Heart right ventricle (tissue), 16 donors: ENCODE results near the gene PPM1L. TPM values are rescaled to one million over a fixed set of nuclear protein-coding genes. Genes with fewer than 3 reads are reported as not detected.

Experiments used
- ATAC-seq, 8 donors: fragments of 200-7000 bp; cut with Tn5 transposase; one replicate each; pipeline ENCODE4 v1.9.1; 2020; ENCODE audit warnings: mild to moderate bottlenecking in 8 of 8, moderate library complexity in 8 of 8, moderate number of reproducible peaks in 1 of 8
- DNase-seq, 2 donors: peaks; one replicate each; pipeline ENCODE4 v3.0.0-alpha.2; 2020
- H3K27ac ChIP-seq, 10 donors: fragments of 200-600 bp; sonication (generic) in 2 of 10; one replicate each; pipeline versions ENCODE4 v1.5.0 to v1.8.0; 2020 to 2022; ENCODE audit warnings: mild to moderate bottlenecking in 3 of 10
- H3K27me3 ChIP-seq, 7 donors: fragments of 200-600 bp; one replicate each; pipeline ENCODE4 v1.8.0; 2021 to 2022; ENCODE audit warnings: mild to moderate bottlenecking in 2 of 7
- H3K36me3 ChIP-seq, 9 donors: fragments of 200-600 bp; sonication (generic) in 1 of 9; one replicate each; pipeline versions ENCODE4 v1.5.0 to v1.8.0; 2020 to 2022; ENCODE audit warnings: mild to moderate bottlenecking in 2 of 9
- H3K4me1 ChIP-seq, 9 donors: fragments of 200-600 bp; sonication (generic) in 1 of 9; one replicate each; pipeline versions ENCODE4 v1.5.0 to v1.8.0; 2020 to 2022; ENCODE audit warnings: mild to moderate bottlenecking in 4 of 9
- H3K4me3 ChIP-seq, 10 donors: fragments of 200-600 bp; sonication (generic) in 2 of 10; one replicate each; pipeline versions ENCODE4 v1.5.0 to v1.8.0; 2020 to 2022; ENCODE audit warnings: mild to moderate bottlenecking in 7 of 10, moderate library complexity in 2 of 10
- H3K9me3 ChIP-seq, 11 donors: fragments of 200-600 bp in 10 of 11; sonication (generic) in 2 of 11; one replicate each; pipeline versions ENCODE4 v1.5.0 to v1.8.0; 2013 to 2022; ENCODE audit warnings: mild to moderate bottlenecking in 2 of 11, control low read depth in 1 of 11, moderate library complexity in 1 of 11
- WGBS, 2 donors: extraction: QIAGEN DNeasy Blood & Tissue Kit; methylation state at CpG; one replicate each; pipeline ENCODE4 v1.1.7; 2013; ENCODE audit warnings: inconsistent platforms in 1 of 2; 5-methylcytosine and 5-hydroxymethylcytosine counted together
- intact Hi-C, 10 donors: fragments of 100-400 bp; cut with DNase I; formaldehyde crosslinking; loops; one replicate each; pipeline versions ENCODE4 v1.11.1 to v1.14.2; 2022
- polyA plus RNA-seq, 2 donors: library from polyadenylated mRNA; stranded (reverse); fragments of 200-250 nt; gene quantifications; one replicate each; pipeline ENCODE4 v1.2.3, GENCODE V29; 2013
- total RNA-seq, 10 donors: library from RNA; stranded (reverse); fragmentation: NEBNext Ultra II Directional in 3 of 10; extraction: Animal tissue kit (Norgen Biotek cat#: 25700) in 3 of 10; gene quantifications; one replicate each; pipeline versions ENCODE4 v1.2.1 to v1.2.4, GENCODE V29; 2021 to 2023
- TF ChIP-seq, protein P1 (sequence below), 9 donors: fragments of 200-600 bp; sonication (generic) in 2 of 9; IDR thresholded peaks; one replicate each; pipeline versions ENCODE4 v1.5.0 to v1.8.0; 2021 to 2022; ENCODE audit warnings: antibody characterized with exemption in 9 of 9, mild to moderate bottlenecking in 5 of 9, moderate library complexity in 1 of 9
- donor health status: Arrhythmogenic right ventricular cardiomyopathy.
- donor health status: ischemic (EF 13 %, LVEDD 7.1; RV severe dilation, severe dysfunction).
- donor health status: healthy with polysubstance abuse.
- donor health status: DM: no; HTN: yes; CAD: no.
- donor health status: DM: no; HTN: no; CAD: no.
- donor health status: ischemic (EF 25% LVEDD 6.9; RV normal size, moderate dysfunction).
- donor health status: ischemic (EF 25% LVEDD 5.7; RV mildly dilated, moderate dysfunction).
- donor health status: healthy.
- donor health status: DM: yes; HTN: yes; CAD: no.
- donor health status: Ischemic cardiomyopathy.
- donor health status: ischemic (EF 35%, LVEDD 5.7; RV mildly dilated, moderate dysfunction).
- donor health status: nonischemic (EF 11% LVEDD 7.7; RV severe dilation, severe dysfunction).
- donor health status: DM: yes; HTN: yes; CAD: no.
- donor health status: PGD.
- donor health status: ischemic (EF 29% LVEDD 5.4; RV normal size, mild dysfunction).
- donor health status: nonischemic (EF 23%, LVEDD 6.1; RV moderate dilation, normal function).

PPM1L gene
- total and polyA plus RNA-seq, 12 donors = 4.4 to 55.5 (median 37.7) TPM

DNA sequence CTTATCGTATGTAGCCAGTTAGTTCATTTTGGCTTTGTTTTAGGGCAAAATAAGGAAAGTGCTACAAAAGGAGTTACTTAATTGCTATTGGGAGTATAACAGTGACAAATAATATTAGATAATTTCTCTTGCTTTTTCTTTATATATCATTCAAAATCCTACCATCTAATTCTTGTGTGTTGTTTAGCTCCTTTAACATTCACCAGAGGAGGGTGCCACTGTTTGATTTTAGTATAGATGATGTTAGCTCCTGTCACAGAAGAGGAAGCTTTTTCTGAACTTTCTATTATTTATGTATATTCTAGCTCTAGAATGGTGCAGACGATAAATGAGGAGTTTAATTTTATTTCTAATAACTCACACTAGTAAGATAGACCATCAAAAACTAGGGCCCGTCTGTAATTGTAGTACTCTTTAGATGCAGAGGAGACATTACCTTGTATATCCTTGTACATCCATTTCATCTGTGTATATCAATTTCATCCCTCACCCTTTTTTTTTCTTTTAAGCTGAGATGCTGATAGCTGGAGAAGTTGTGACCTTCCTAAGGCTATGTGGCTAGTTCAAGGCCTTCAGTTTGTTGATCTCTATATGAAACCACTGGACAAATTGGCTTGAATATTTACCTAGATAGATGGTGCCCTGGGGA is 3.0 kb downstream of the PPM1L start:
- peak overlapping the region in 1 of 10 donors; percentile 12 for H3K27ac ChIP-seq
- TF ChIP-seq, protein P1, sequence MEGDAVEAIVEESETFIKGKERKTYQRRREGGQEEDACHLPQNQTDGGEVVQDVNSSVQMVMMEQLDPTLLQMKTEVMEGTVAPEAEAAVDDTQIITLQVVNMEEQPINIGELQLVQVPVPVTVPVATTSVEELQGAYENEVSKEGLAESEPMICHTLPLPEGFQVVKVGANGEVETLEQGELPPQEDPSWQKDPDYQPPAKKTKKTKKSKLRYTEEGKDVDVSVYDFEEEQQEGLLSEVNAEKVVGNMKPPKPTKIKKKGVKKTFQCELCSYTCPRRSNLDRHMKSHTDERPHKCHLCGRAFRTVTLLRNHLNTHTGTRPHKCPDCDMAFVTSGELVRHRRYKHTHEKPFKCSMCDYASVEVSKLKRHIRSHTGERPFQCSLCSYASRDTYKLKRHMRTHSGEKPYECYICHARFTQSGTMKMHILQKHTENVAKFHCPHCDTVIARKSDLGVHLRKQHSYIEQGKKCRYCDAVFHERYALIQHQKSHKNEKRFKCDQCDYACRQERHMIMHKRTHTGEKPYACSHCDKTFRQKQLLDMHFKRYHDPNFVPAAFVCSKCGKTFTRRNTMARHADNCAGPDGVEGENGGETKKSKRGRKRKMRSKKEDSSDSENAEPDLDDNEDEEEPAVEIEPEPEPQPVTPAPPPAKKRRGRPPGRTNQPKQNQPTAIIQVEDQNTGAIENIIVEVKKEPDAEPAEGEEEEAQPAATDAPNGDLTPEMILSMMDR (IDR thresholded peaks at IDR 0.05) = peak in 5 of 9 donors; percentile 9 to 51 (median 42)
- peaks cover 0 to 31% (median 23%) of the 10 kb centered on the region in 9 donors for H3K4me1 ChIP-seq
- peak overlapping the region in 7 of 10 donors; percentile 8 to 97 (median 90) for H3K4me3 ChIP-seq
- no peaks in the 10 kb centered on the region for H3K9me3 ChIP-seq
- DNase-seq = no peak
- intact Hi-C loops = loop anchor here in 8 of 10 donors (5.0 to 10.0 kb wide), 13 partner anchors 38 to 466 kb away; partner anchors contain the start of genes KPNA4 (in 5 of the 8) and NMD3 (in 2 of the 8)
- 76 to 91% methylated on average over 3 of the region's 3 CpGs for WGBS, 2 donors
- H3K27me3 ChIP-seq = no peaks in the 10 kb centered on the region
- no peaks in the 10 kb centered on the region for H3K36me3 ChIP-seq
- ATAC-seq = no peak

DNA sequence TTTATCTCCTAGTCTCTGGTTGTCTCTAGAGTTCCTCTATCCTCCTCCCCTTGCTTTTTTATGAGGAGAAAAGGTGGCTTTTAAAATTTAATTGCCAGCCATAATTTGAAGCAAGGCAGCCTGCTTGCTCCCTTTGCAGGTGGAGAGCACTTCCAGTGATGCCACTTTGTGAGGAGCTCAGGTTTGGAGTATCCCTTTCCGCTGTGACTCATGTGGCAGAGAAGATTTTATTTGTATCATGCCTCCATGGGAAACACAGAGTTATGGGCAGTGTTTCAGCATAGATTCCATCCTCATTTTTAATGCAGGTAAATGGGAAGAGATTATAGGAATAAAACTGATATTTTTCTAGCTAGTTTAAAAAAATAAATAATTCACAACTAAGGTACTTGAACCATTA is 7.0 kb downstream of the PPM1L start:
- DNase-seq (no peak), ATAC-seq (no peak)
- Histone ChIP-seq H3K9me3 (no peaks in the 10 kb centered on the region), H3K4me1 (peaks cover 0 to 27% (median 3%) of the 10 kb centered on the region in 9 donors), H3K27me3 (no peaks in the 10 kb centered on the region), H3K36me3 (no peaks in the 10 kb centered on the region), H3K4me3 (no peak overlapping the region), H3K27ac (no peak overlapping the region)
- TF ChIP-seq, protein P1 (IDR thresholded peaks at IDR 0.05) = no peak
- WGBS, 2 donors = 97 to 100% methylated on average over 1 of the region's 1 CpG
- intact Hi-C loops = no loop called here

- no peak for ATAC-seq
- H3K36me3 ChIP-seq = no peaks in the 10 kb centered on the region
- intact Hi-C loops = no loop called here
- DNase-seq = no peak
- no peaks in the 10 kb centered on the region for H3K27me3 ChIP-seq
- H3K27ac ChIP-seq = no peak overlapping the region
- 35 to 47% methylated on average over 1 of the region's 1 CpG for WGBS, 2 donors
- no peaks in the 10 kb centered on the region for H3K9me3 ChIP-seq
- H3K4me1 ChIP-seq = peaks cover 0 to 22% (median 0%) of the 10 kb centered on the region in 9 donors
- TF ChIP-seq, protein P1 (IDR thresholded peaks at IDR 0.05) = no peak
- no peak overlapping the region for H3K4me3 ChIP-seq
Observed at GRCh38 chr3:160765211-160765610, 9.2 kb downstream of the PPM1L start.

- intact Hi-C loops = no loop called here
- H3K4me3 ChIP-seq = no peak overlapping the region
- H3K4me1 ChIP-seq = peaks cover 0 to 50% (median 8%) of the 10 kb centered on the region in 9 donors
- H3K36me3 ChIP-seq = no peaks in the 10 kb centered on the region
- H3K27ac ChIP-seq = peak overlapping the region in 6 of 10 donors; percentile 9 to 52 (median 35)
- no peaks in the 10 kb centered on the region for H3K27me3 ChIP-seq
- DNase-seq (no peak), ATAC-seq (peak in 3 of 8 donors; percentile 41 to 57 (median 54))
- TF ChIP-seq, protein P1 (IDR thresholded peaks at IDR 0.05) = no peak
- H3K9me3 ChIP-seq = no peaks in the 10 kb centered on the region
Observed at GRCh38 chr3:160768031-160768430, 12.0 kb downstream of the PPM1L start.
